Measurements from ENCODE around the gene PXDC1.

DNA sequence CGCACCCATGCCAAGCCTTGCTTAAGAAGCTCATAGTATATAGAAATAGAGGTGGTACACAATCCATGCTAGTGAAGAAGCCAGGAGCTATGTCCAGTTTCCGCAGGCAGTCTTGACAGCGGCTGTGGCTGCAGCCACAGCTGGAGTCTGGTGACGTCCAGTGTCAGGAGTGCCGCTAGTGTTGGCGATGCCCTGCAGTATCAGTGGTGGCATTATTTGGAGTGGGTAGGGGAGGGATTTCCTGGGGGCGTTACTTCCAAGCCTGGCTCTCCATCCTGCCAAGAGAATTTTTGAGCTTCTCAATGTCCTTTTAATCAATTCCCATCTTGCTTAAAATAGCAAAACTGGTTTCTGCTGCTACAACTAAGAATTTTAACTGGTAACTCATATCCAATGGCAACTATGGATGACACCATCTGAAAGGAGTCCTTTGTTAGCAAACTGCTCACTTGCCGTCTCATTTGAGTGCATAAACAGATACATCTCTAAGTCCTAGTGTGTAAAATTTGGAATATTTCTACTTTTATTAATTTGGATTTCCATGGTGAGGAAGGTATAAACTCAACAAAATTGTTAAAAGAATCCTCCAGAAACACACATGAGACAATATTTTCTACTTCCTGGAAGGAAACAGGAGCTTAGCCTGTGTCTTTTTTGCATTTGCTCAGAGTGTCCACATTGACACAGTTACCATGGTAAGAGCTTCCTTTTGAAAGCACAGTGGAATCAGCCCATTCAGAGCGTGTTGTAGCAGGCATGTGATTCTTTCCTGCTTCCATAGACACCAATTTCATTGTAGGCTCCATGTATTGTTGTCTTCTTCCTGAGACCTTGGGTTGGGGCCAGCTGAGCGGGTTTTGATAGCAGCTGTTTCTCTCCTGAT is 44.6 kb upstream of the PXDC1 start:
- TF ChIP-seq, protein P1, sequence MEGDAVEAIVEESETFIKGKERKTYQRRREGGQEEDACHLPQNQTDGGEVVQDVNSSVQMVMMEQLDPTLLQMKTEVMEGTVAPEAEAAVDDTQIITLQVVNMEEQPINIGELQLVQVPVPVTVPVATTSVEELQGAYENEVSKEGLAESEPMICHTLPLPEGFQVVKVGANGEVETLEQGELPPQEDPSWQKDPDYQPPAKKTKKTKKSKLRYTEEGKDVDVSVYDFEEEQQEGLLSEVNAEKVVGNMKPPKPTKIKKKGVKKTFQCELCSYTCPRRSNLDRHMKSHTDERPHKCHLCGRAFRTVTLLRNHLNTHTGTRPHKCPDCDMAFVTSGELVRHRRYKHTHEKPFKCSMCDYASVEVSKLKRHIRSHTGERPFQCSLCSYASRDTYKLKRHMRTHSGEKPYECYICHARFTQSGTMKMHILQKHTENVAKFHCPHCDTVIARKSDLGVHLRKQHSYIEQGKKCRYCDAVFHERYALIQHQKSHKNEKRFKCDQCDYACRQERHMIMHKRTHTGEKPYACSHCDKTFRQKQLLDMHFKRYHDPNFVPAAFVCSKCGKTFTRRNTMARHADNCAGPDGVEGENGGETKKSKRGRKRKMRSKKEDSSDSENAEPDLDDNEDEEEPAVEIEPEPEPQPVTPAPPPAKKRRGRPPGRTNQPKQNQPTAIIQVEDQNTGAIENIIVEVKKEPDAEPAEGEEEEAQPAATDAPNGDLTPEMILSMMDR (IDR thresholded peaks at IDR 0.05) = no peak
- no peak for TF ChIP-seq POLR2A (IDR thresholded peaks at IDR 0.05)

Measured in adrenal gland (tissue), 5 donors.